Muscle layer of colon (tissue), 2 donors: ENCODE results near the gene WNK2.

Source experiments
- H3K27ac ChIP-seq: one replicate; pipeline ENCODE4 v1.7.0; 2013; ENCODE audit warnings: low read depth, mild to moderate bottlenecking, low read length, moderate library complexity
- H3K27me3 ChIP-seq, 2 donors: one replicate each; pipeline ENCODE4 v1.7.0; 2013; ENCODE audit warnings: low read length in 2 of 2, mild to moderate bottlenecking in 2 of 2; ENCODE audit not compliant: insufficient read depth in 2 of 2, control insufficient read depth in 1 of 2
- H3K36me3 ChIP-seq: one replicate; pipeline ENCODE4 v1.7.0; 2013; ENCODE audit warnings: mild to moderate bottlenecking, low read length; ENCODE audit not compliant: insufficient read depth
- H3K4me1 ChIP-seq: one replicate; pipeline ENCODE4 v1.7.0; 2013; ENCODE audit warnings: mild to moderate bottlenecking, low read length; ENCODE audit not compliant: insufficient read depth
- H3K4me3 ChIP-seq, 2 donors: one replicate each; pipeline ENCODE4 v1.7.0; 2013; ENCODE audit warnings: low read length in 2 of 2, low read depth in 1 of 2, mild to moderate bottlenecking in 1 of 2, moderate library complexity in 1 of 2
- H3K9ac ChIP-seq: one replicate; pipeline ENCODE4 v1.7.0; 2013; ENCODE audit warnings: low read length
- H3K9me3 ChIP-seq: one replicate; pipeline ENCODE4 v1.7.0; 2013; ENCODE audit warnings: mild to moderate bottlenecking, low read length
- donor health status: abdominal sarcoma.
- donor health status: Adenocarcinoma of cecum.

The WNK2 gene

DNA sequence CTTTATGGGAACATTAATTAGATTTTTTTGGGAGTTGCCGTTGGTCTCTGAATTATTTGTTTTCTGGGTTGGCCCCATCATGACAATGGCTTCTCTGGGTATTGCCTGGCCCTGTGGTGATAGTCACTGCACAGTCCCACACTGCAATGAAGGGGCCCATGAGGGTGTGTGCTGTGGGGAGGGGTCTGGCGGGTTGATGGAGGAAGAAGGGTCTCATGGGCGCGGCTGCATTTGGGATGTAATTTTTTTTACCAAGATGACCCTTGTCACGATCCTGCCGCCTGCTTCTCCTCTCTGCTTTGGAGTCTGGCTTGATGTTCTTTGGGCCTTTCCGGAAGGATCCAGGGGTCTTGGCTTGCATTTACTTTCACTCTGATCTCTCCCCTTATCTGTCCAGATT, 44.1 kb downstream of the WNK2 start:
- H3K27ac ChIP-seq = no peak overlapping the region
- no peaks in the 10 kb centered on the region for H3K27me3 ChIP-seq
- no peaks in the 10 kb centered on the region for H3K9me3 ChIP-seq
- no peak overlapping the region for H3K9ac ChIP-seq
- no peaks in the 10 kb centered on the region for H3K36me3 ChIP-seq
- H3K4me1 ChIP-seq = peaks cover 33% of the 10 kb centered on the region
- no peak overlapping the region for H3K4me3 ChIP-seq

- H3K27ac ChIP-seq = no peak overlapping the region
- no peaks in the 10 kb centered on the region for H3K27me3 ChIP-seq
- H3K4me1 ChIP-seq = peaks cover 28% of the 10 kb centered on the region
- H3K9ac ChIP-seq = no peak overlapping the region
- no peak overlapping the region for H3K4me3 ChIP-seq
- no peaks in the 10 kb centered on the region for H3K9me3 ChIP-seq
- no peaks in the 10 kb centered on the region for H3K36me3 ChIP-seq
Observed at GRCh38 chr9:93228453-93228852, 44.5 kb downstream of the WNK2 start.

DNA sequence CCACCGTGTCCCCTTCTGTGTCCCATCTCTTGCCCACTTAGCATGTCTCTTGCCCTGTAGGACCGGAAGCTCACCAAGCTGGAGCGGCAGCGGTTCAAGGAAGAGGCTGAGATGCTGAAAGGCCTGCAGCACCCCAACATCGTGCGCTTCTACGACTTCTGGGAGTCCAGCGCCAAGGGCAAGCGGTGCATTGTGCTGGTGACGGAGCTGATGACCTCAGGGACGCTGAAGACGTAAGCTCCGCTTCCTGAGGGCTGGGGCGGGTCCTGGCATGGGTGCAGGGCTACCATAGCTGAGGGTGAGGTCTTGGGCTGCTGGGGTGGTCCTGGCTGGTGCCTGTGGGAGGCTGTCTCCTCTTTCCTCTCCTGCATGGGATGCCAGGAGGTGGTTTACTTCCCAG, 45.7 kb downstream of the WNK2 start:
- H3K27me3 ChIP-seq = no peaks in the 10 kb centered on the region
- no peaks in the 10 kb centered on the region for H3K9me3 ChIP-seq
- H3K4me1 ChIP-seq = peaks cover 17% of the 10 kb centered on the region

GRCh38 chr9:93230185-93230584, 46.2 kb downstream of the WNK2 start:
- Histone ChIP-seq H3K9ac (no peak overlapping the region), H3K4me1 (peaks cover 11% of the 10 kb centered on the region), H3K4me3 (no peak overlapping the region)

More for the DNA sequence above, 45.7 kb downstream of the WNK2 start:
- Histone ChIP-seq H3K4me3 (no peak overlapping the region), H3K9ac (no peak overlapping the region), H3K27ac (no peak overlapping the region), H3K36me3 (no peaks in the 10 kb centered on the region)

GRCh38 chr9:93230601-93231000, 46.7 kb downstream of the WNK2 start:
- H3K9me3 ChIP-seq = no peaks in the 10 kb centered on the region
- peaks cover 10% of the 10 kb centered on the region for H3K4me1 ChIP-seq
- H3K27ac ChIP-seq = no peak overlapping the region
- no peak overlapping the region for H3K4me3 ChIP-seq
- H3K27me3 ChIP-seq = no peaks in the 10 kb centered on the region
- H3K36me3 ChIP-seq = no peaks in the 10 kb centered on the region
- no peak overlapping the region for H3K9ac ChIP-seq

More at GRCh38 chr9:93230185-93230584, 46.2 kb downstream of the WNK2 start:
- Histone ChIP-seq H3K27ac (no peak overlapping the region), H3K36me3 (no peaks in the 10 kb centered on the region), H3K27me3 (no peaks in the 10 kb centered on the region), H3K9me3 (no peaks in the 10 kb centered on the region)

DNA sequence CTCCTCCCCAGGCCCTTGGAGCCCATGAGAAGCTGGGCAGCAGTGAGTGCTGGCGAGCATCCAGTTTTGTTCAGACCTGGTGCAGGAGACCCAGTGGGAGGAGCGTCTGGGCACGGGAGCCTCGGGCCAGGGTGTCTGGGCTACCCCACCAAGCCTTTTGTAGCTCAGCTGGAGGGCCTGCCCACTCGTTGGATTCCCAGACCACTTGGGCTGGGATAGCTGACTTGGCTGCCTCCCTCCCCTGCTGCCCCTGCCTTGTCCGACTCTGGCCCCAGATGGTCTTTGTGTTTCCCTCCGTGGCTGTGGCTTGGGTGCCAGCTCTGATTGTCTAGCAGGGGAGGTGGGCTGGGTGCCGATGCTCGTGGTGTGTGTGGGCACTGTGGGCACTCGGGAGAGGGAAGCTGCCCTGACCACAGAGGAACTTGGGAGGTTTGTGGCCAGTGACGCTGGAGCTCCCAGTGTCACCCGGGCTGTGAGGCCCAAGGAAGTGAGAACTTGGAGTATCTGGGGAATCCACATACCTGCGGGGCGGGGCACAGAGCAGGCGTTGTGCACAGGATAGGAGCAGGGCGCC, 47.3 kb downstream of the WNK2 start:
- Histone ChIP-seq H3K4me1 (peaks cover 10% of the 10 kb centered on the region), H3K9ac (no peak overlapping the region), H3K27ac (no peak overlapping the region), H3K4me3 (no peak overlapping the region), H3K9me3 (no peaks in the 10 kb centered on the region), H3K36me3 (no peaks in the 10 kb centered on the region), H3K27me3 (no peaks in the 10 kb centered on the region)

DNA sequence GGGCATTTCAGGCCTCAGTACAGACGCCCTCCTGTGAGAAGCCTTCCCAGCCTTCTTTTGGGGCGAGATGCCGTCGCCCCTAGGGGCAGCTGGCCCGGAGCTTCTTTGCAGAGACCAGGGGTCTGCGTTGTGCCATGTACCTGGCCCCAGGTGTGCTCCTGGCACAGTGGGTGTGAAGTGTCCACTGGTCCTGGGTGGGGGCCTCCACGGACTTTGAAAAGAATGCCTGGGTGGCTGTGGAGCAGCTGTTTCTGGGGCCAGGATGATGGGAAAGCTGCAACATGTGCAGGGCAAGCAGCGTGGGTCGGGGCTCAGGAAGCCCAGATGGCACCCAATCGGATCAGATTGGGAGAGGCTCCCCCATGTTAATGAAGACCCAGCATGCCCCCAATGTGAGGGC, 47.8 kb downstream of the WNK2 start:
- H3K36me3 ChIP-seq = peaks cover 3% of the 10 kb centered on the region
- H3K27ac ChIP-seq = no peak overlapping the region
- H3K4me1 ChIP-seq = peaks cover 10% of the 10 kb centered on the region
- no peaks in the 10 kb centered on the region for H3K9me3 ChIP-seq
- no peak overlapping the region for H3K4me3 ChIP-seq
- H3K27me3 ChIP-seq = no peaks in the 10 kb centered on the region
- no peak overlapping the region for H3K9ac ChIP-seq

DNA sequence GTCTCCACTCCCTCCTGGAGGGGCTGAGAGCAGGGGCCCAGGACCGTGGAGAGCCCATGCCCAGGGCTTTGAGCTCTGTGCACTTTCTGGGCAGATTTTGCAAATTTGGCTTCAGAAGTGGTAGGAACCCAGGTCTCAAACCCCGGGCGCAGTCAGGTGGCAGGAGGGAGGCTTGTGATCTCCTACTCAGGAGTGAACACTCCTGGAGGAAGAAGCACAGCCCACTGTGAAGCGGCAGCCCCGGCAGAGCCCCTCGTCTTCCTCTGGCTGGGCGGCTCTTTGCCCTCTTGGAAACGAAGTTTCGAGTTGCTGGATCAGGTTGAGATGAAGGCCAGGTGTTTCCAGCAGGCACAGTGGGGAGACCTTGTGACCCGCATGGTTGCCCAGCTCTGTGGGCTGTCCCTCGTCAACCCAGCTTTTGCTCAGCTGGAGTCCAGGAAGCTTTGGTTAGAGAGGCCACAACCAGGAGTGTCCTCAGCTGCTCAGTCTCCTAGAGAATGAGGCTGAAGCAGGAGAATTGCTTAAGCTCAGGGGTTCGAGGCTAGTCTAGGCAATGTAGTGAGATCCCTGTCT, 48.5 kb downstream of the WNK2 start:
- no peak overlapping the region for H3K27ac ChIP-seq
- no peaks in the 10 kb centered on the region for H3K9me3 ChIP-seq
- H3K27me3 ChIP-seq = no peaks in the 10 kb centered on the region
- H3K36me3 ChIP-seq = peaks cover 7% of the 10 kb centered on the region
- H3K4me3 ChIP-seq = no peak overlapping the region
- peaks cover 10% of the 10 kb centered on the region for H3K4me1 ChIP-seq
- no peak overlapping the region for H3K9ac ChIP-seq

GRCh38 chr9:93233033-93233432, 49.1 kb downstream of the WNK2 start:
- no peak overlapping the region for H3K4me3 ChIP-seq
- peaks cover 10% of the 10 kb centered on the region for H3K4me1 ChIP-seq
- no peaks in the 10 kb centered on the region for H3K27me3 ChIP-seq
- peaks cover 12% of the 10 kb centered on the region for H3K36me3 ChIP-seq
- H3K9me3 ChIP-seq = no peaks in the 10 kb centered on the region
- H3K9ac ChIP-seq = no peak overlapping the region
- H3K27ac ChIP-seq = no peak overlapping the region

DNA sequence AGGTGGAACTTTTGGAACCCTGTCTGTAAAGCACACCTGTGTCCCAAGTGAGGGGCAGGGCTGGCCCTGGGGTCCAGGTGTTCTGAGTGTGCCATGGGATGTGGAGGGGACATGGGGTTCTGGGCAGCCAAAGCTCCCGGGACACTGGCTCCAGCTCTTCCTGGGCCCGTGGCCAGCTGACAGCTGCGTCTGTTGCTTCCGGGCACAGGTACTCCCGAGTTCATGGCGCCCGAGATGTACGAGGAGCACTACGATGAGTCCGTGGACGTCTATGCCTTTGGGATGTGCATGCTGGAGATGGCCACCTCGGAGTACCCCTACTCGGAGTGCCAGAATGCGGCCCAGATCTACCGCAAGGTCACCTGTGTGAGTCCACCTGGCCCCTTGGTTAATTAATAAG, 50.7 kb downstream of the WNK2 start:
- Histone ChIP-seq H3K36me3 (peaks cover 24% of the 10 kb centered on the region), H3K9me3 (no peaks in the 10 kb centered on the region), H3K27ac (no peak overlapping the region), H3K4me3 (no peak overlapping the region), H3K27me3 (no peaks in the 10 kb centered on the region), H3K9ac (no peak overlapping the region), H3K4me1 (peaks cover 5% of the 10 kb centered on the region)

- Histone ChIP-seq H3K9me3 (no peaks in the 10 kb centered on the region), H3K36me3 (peaks cover 32% of the 10 kb centered on the region), H3K4me3 (no peak overlapping the region), H3K9ac (no peak overlapping the region), H3K27ac (no peak overlapping the region), H3K27me3 (no peaks in the 10 kb centered on the region), H3K4me1 (no peaks in the 10 kb centered on the region)
Observed at GRCh38 chr9:93235300-93235960, 51.5 kb downstream of the WNK2 start.
